ENCODE measurements around the gene GART.

- no peak for TF ChIP-seq POLR2A (IDR thresholded peaks at IDR 0.05; ENCODE audit: low read depth, low read length)
- no peak for TF ChIP-seq POLR2AphosphoS5 (IDR thresholded peaks at IDR 0.05; ENCODE audit: low read depth, low read length)
- no peak for TF ChIP-seq TAF1 (IDR thresholded peaks at IDR 0.05; ENCODE audit: low read depth, low read length)
- no peak for TF ChIP-seq SPI1 (IDR thresholded peaks at IDR 0.05; ENCODE audit: low read depth, low read length)
- no peak for TF ChIP-seq POU2F2 (IDR thresholded peaks at IDR 0.05; ENCODE audit: low read depth, low read length)
Measured at GRCh38 chr21:33493756-33494155, 48.2 kb downstream of the GART start.

Data from GM12891 (cell line).